Measurements from ENCODE around the gene MC1R.

DNA sequence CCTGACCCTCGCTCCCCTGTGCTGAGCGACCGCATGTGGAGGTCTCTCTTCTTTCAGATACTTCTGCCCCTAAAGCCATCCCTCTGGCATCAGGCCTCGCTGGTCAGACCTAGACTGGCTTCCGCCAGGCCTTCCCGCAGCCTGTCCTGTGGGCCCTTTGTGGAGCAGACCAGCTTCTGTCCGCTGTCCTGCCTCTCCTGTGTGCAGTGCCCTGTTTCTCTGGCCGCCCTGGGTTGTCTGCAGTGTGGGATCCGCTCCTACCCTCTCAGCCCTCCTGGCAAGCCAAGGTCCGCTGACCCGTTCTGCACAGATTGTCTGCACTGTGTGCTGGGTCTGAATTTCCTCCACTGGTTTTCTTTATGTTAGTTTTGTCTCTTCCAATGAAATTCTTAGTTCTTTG, 21.5 kb upstream of the MC1R start:
- TF ChIP-seq ZFX (IDR thresholded peaks at IDR 0.05; ENCODE audit: borderline replicate concordance): no peak
- TF ChIP-seq, protein P1, sequence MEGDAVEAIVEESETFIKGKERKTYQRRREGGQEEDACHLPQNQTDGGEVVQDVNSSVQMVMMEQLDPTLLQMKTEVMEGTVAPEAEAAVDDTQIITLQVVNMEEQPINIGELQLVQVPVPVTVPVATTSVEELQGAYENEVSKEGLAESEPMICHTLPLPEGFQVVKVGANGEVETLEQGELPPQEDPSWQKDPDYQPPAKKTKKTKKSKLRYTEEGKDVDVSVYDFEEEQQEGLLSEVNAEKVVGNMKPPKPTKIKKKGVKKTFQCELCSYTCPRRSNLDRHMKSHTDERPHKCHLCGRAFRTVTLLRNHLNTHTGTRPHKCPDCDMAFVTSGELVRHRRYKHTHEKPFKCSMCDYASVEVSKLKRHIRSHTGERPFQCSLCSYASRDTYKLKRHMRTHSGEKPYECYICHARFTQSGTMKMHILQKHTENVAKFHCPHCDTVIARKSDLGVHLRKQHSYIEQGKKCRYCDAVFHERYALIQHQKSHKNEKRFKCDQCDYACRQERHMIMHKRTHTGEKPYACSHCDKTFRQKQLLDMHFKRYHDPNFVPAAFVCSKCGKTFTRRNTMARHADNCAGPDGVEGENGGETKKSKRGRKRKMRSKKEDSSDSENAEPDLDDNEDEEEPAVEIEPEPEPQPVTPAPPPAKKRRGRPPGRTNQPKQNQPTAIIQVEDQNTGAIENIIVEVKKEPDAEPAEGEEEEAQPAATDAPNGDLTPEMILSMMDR (IDR thresholded peaks at IDR 0.05): no peak
